ENCODE results near the gene SLC26A4.
"Not testable (repeated sequence)": the region's sequence is repeated elsewhere in the genome, so short reads cannot be mapped to it uniquely, and the experiment has no call there.

SLC26A4 gene

DNA sequence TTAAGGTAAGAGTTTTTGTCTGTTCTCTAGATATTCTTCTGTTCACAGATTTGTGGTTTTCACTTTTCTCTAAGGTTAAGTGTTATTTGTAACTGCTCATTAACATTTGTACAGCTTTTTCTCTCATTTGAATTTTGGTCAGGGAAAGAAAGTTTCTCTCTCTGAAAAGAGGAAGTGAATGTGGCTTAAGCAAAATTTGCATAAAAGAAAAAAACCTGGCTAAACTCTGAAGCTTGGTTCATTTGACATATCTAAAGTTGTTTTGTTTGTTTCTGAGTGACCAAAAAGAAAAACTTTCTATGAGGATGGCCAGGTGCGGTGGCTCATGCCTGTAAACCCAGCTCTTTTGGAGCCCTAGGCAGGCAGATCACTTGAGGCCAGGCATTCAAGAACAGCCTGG is 22.0 kb upstream of the SLC26A4 start:
- Histone ChIP-seq H3K27me3 (ENCODE audit: control insufficient read depth, low read length) (no peaks in the 10 kb centered on the region), H3K4me1 (ENCODE audit: control insufficient read depth, low read length) (peaks cover 25% of the 10 kb centered on the region), H3K9me2 (replicated peaks; ENCODE audit: control insufficient read depth, low read length) (no peaks in the 10 kb centered on the region), H3K79me2 (ENCODE audit: control insufficient read depth, low read length) (no peaks in the 10 kb centered on the region), H3K9me3 (ENCODE audit: control insufficient read depth, insufficient read depth, low read length) (peaks cover 14% of the 10 kb centered on the region), H3K36me3 (ENCODE audit: control insufficient read depth, low read length) (no peaks in the 10 kb centered on the region; the same call in 1 of the 2 replicates), H3F3A (ENCODE audit: control insufficient read depth, insufficient read depth) (peaks cover 6% of the 10 kb centered on the region), H3K4me2 (ENCODE audit: low read length) (peak overlapping the region; percentile 75), H4K20me1 (ENCODE audit: control insufficient read depth, insufficient read depth, low read depth, low read length) (no peaks in the 10 kb centered on the region), H3K4me3 (ENCODE audit: low read length) (peak overlapping the region; percentile 63), H3K27ac (ENCODE audit: low read depth, low read length) (peak overlapping the region; percentile 74)
- TF ChIP-seq EZH2phosphoT487 (IDR thresholded peaks at IDR 0.05; ENCODE audit: borderline replicate concordance, low read length), result no peak
- TF ChIP-seq, protein P1, sequence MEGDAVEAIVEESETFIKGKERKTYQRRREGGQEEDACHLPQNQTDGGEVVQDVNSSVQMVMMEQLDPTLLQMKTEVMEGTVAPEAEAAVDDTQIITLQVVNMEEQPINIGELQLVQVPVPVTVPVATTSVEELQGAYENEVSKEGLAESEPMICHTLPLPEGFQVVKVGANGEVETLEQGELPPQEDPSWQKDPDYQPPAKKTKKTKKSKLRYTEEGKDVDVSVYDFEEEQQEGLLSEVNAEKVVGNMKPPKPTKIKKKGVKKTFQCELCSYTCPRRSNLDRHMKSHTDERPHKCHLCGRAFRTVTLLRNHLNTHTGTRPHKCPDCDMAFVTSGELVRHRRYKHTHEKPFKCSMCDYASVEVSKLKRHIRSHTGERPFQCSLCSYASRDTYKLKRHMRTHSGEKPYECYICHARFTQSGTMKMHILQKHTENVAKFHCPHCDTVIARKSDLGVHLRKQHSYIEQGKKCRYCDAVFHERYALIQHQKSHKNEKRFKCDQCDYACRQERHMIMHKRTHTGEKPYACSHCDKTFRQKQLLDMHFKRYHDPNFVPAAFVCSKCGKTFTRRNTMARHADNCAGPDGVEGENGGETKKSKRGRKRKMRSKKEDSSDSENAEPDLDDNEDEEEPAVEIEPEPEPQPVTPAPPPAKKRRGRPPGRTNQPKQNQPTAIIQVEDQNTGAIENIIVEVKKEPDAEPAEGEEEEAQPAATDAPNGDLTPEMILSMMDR (IDR thresholded peaks at IDR 0.05; ENCODE audit: low read depth, low read length, poor library complexity, severe bottlenecking), result no peak

DNA sequence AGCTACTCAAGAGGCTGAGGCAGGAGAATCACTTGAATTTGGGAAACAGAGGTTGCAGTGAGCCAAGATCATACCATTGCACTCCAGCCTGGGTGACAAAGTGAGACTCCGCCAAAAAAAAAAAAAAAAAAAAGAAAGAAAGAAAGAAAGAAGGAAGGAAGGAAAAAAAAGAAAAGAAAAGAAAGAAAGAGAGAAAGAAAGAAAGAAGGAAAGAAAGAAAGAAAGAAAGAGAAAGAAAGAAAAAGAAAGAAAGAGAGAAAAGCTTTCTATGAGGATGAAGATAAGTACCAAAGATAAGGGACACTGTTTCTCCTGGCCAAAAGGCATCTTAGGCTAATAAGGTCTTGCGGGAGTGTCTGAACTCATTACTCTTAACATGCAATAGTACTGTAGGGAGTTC is 21.6 kb upstream of the SLC26A4 start:
- not testable (repeated sequence) for H3K27me3 ChIP-seq (ENCODE audit: control insufficient read depth, low read length); H3K79me2 ChIP-seq (ENCODE audit: control insufficient read depth, low read length); H3K9me2 ChIP-seq (replicated peaks; ENCODE audit: control insufficient read depth, low read length); H3K36me3 ChIP-seq (ENCODE audit: control insufficient read depth, low read length); H4K20me1 ChIP-seq (ENCODE audit: control insufficient read depth, insufficient read depth, low read depth, low read length); H3F3A ChIP-seq (ENCODE audit: control insufficient read depth, insufficient read depth)
- Histone ChIP-seq H3K4me2 (ENCODE audit: low read length) (peak overlapping the region; percentile 75), H3K27ac (ENCODE audit: low read depth, low read length) (peak overlapping the region; percentile 74), H3K4me3 (ENCODE audit: low read length) (peak overlapping the region; percentile 63), H3K9me3 (ENCODE audit: control insufficient read depth, insufficient read depth, low read length) (peaks cover 14% of the 10 kb centered on the region), H3K4me1 (ENCODE audit: control insufficient read depth, low read length) (peaks cover 27% of the 10 kb centered on the region)

DNA sequence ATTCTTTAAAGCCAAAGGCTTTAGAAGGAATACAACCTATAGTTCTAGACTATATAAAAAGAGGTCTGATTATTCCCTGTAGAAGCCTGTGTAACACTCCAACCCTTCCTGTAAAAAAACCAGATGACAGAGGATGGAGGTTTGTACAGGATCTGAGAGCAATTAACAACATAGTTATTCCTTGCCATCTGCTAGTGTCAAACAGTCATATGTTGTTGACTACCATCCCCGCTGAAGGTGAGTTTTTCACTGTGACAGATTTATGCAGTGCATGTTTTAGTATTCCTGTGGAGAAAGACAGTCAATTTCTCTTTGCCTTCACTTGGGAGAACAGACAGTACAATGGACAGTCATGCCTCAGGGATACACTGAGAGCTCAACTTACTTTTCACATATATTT is 19.0 kb upstream of the SLC26A4 start:
- no peak overlapping the region for H3K4me2 ChIP-seq (ENCODE audit: low read length)
- peaks cover 6% of the 10 kb centered on the region for H3F3A ChIP-seq (ENCODE audit: control insufficient read depth, insufficient read depth)
- H3K4me3 ChIP-seq (ENCODE audit: low read length), result no peak overlapping the region
- H3K36me3 ChIP-seq (ENCODE audit: control insufficient read depth, low read length), result no peaks in the 10 kb centered on the region; the same call in 1 of the 2 replicates
- TF ChIP-seq, protein P1 (IDR thresholded peaks at IDR 0.05; ENCODE audit: low read depth, low read length, poor library complexity, severe bottlenecking), result no peak
- TF ChIP-seq EZH2phosphoT487 (IDR thresholded peaks at IDR 0.05; ENCODE audit: borderline replicate concordance, low read length), result no peak
- no peaks in the 10 kb centered on the region for H3K9me2 ChIP-seq (replicated peaks; ENCODE audit: control insufficient read depth, low read length)
- peaks cover 31% of the 10 kb centered on the region for H3K4me1 ChIP-seq (ENCODE audit: control insufficient read depth, low read length)
- no peak overlapping the region for H3K27ac ChIP-seq (ENCODE audit: low read depth, low read length)
- H4K20me1 ChIP-seq (ENCODE audit: control insufficient read depth, insufficient read depth, low read depth, low read length), result no peaks in the 10 kb centered on the region
- no peaks in the 10 kb centered on the region for H3K79me2 ChIP-seq (ENCODE audit: control insufficient read depth, low read length)
- no peaks in the 10 kb centered on the region for H3K27me3 ChIP-seq (ENCODE audit: control insufficient read depth, low read length)
- peaks cover 14% of the 10 kb centered on the region for H3K9me3 ChIP-seq (ENCODE audit: control insufficient read depth, insufficient read depth, low read length)

DNA sequence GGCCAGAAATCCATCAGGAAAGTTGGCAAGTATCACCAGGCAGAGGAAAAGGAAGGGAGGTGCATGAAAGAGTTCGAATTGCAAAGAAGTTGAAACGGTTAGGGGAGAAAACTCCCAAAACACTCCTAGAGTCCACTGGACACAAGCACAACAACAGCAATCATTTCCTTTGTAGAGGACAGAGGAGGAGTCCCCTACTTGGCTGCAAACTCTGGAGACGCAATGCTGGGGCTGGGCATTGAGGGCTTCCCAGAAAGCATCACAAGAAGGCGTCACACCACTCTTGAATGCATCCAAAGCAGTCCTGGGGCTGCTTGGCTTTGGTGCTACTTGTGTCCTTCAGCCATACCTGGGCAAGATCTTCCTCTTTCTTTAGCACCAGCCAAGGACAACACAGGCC is 18.1 kb upstream of the SLC26A4 start:
- no peaks in the 10 kb centered on the region for H3K9me2 ChIP-seq (replicated peaks; ENCODE audit: control insufficient read depth, low read length)
- peaks cover 30% of the 10 kb centered on the region for H3K4me1 ChIP-seq (ENCODE audit: control insufficient read depth, low read length)
- H3K27me3 ChIP-seq (ENCODE audit: control insufficient read depth, low read length), result no peaks in the 10 kb centered on the region
- H3K79me2 ChIP-seq (ENCODE audit: control insufficient read depth, low read length), result no peaks in the 10 kb centered on the region
- H3K4me3 ChIP-seq (ENCODE audit: low read length), result no peak overlapping the region
- no peaks in the 10 kb centered on the region; the same call in 1 of the 2 replicates for H3K36me3 ChIP-seq (ENCODE audit: control insufficient read depth, low read length)
- H3K27ac ChIP-seq (ENCODE audit: low read depth, low read length), result no peak overlapping the region
- H3K9me3 ChIP-seq (ENCODE audit: control insufficient read depth, insufficient read depth, low read length), result peaks cover 9% of the 10 kb centered on the region
- H3K4me2 ChIP-seq (ENCODE audit: low read length), result no peak overlapping the region
- H3F3A ChIP-seq (ENCODE audit: control insufficient read depth, insufficient read depth), result peaks cover 6% of the 10 kb centered on the region
- no peak for TF ChIP-seq EZH2phosphoT487 (IDR thresholded peaks at IDR 0.05; ENCODE audit: borderline replicate concordance, low read length)
- TF ChIP-seq, protein P1 (IDR thresholded peaks at IDR 0.05; ENCODE audit: low read depth, low read length, poor library complexity, severe bottlenecking), result no peak
- no peaks in the 10 kb centered on the region for H4K20me1 ChIP-seq (ENCODE audit: control insufficient read depth, insufficient read depth, low read depth, low read length)
